Measurements from ENCODE around the gene DTNBP1.
"Not testable (repeated sequence)": the region's sequence is repeated elsewhere in the genome, so short reads cannot be mapped to it uniquely, and the experiment has no call there.

The DTNBP1 gene

GRCh38 chr6:15666896-15667295 lies 4.1 kb upstream of the DTNBP1 start:
- not testable (repeated sequence) for DNase-seq

DNA sequence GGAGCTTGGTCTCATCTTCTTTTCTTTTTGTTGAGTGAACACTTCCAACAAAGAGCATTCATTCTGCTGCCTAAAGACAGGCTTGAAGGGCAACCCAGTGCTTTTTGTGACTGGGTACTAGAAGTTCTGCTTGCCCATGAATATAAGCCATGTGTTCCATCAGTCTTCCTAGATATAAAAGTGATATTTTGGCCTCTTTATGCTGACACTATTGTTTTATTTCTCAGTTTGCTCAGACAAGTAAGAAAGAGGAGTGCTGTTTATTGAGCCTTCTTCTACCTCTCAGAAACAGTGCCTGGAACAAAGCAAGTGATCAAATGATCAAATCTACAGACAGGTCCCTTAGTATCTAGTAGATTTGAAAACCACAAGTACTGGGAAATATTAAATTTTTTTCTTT lies 2.4 kb upstream of the DTNBP1 start:
- DNase-seq, result no peak

DNA sequence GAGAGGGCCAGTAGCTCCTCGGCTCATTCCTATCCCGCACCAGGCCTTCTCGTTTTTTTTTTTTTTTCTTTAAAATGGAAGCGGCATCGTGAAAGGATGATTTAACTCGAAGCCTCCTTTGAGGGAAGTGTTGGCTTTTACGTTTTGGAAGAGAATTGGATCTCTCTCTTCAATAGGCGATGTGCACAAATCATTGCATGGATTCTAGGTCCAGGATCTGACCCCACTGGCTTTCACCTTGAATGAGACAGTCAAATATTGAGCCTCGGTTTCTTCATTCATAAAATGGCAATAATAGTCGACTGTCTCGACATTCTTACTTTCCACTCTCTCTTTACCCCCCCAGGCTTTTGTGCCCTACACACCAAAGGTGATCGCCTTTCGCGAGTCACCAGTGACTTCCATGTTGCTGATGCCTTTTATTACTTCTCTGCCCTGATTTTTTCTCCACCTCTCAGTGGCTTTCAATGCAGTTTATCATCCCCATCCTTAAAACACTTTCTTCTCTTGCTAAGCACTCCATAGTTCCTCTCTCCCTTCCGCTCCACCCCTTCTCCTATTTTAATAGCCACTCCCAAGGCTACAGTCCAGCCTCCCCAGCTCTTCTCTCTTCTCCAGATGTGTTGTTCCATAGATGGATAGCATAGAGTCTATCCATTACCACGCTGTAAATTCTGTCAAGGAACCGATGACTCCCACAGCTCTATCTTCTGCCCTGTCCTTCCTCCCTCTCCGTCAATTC lies 473 bp upstream of the DTNBP1 start:
- no peak for DNase-seq

- peak; percentile 74 for DNase-seq
These were observed 939 bp downstream of the DTNBP1 start for GRCh38 chr6:15661853-15662325.

GRCh38 chr6:15659181-15659580 lies 3.6 kb downstream of the DTNBP1 start:
- no peak for DNase-seq

GRCh38 chr6:15658181-15658744 lies 4.6 kb downstream of the DTNBP1 start:
- DNase-seq, result no peak

DNA sequence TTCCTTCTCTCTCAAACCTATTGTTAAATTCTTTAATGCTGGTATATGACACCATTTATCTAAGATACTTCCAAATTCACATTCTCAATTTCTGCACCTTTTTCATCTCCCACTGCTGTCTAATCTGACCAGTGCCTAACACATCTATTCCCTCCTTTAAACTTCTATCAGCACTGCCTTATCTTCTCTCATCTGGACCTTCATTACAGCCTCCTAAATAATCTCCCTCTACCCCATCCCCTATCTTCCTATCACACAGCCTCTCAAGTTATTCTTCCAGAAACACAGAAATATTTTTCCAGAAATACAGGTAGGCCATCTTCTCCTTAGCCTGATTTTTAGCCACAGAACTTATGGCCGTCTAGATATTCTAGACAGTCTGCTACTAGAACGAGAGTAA lies 5.5 kb downstream of the DTNBP1 start:
- no peak for DNase-seq

DNA sequence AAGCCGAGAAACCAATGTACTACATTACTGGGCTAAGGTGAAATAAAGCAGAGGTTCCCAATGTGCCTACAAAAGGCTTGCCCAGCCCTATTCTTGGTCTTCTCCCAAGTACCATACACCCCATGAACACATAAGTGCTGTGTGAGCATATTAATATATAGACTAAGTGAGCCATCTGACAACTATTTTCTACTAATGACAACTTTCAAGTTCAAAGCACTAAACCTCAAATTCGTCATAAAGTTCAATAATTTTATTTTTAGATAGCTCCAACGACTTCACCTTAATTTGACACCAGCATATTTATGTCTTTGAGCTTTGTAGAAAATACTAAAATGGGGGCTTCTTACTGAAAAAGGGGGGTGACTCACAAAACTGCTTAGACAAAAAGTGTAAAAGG lies 6.7 kb downstream of the DTNBP1 start:
- no peak for DNase-seq

GRCh38 chr6:15654250-15654649 lies 8.6 kb downstream of the DTNBP1 start:
- DNase-seq, result no peak

GRCh38 chr6:15653581-15653980 lies 9.2 kb downstream of the DTNBP1 start:
- DNase-seq, result no peak

DNA sequence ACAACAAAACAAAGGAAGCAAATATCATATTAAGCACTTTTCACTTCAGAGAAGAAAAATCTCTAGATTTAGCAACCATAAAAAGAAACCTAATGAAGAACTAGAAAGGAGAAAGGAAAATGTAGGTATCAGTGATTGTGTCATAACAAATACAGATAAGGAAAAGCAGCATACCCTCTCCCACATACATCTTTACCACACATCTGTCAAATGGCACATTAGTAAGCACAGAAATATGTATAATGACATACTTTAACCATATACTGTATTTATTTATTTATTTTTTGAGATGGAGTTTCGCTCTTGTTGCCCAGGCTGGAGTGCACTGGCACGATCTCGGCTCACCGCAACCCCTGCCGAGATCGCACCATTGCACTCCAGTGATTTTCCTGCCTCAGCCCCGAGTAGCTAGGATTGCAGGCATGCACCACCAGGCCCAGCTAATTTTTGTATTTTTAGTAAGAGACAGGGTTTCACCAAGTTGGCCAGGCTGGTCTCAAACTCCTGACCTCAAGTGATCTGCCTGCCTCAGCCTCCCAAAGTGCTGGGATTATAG lies 12.7 kb downstream of the DTNBP1 start:
- not testable (repeated sequence) for DNase-seq

- DNase-seq, result no peak
These were observed 17.9 kb downstream of the DTNBP1 start for GRCh38 chr6:15644904-15645303.

- DNase-seq, result no peak
These were observed 19.3 kb downstream of the DTNBP1 start for GRCh38 chr6:15643542-15643941.

DNA sequence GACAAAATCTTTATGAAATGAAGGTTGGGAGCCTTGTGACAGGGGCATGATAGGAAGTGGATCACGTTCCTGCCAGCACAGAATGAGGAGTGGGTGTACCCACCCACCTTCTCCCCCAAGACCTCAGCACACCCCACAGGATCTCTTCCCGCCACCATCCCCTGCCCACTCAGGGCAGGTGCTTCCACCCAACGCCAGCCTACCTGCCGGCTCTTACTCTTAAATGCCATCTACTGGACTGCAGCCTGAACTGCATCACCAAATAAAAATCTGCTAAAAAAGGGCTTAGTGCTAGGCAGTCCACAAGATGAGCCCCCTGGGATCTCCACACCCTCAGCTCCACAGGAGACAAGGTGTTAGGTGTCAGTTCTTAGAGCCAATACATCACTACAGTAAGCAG lies 20.6 kb downstream of the DTNBP1 start:
- no peak for DNase-seq

GRCh38 chr6:15638373-15638772 lies 24.5 kb downstream of the DTNBP1 start:
- DNase-seq, result no peak

GRCh38 chr6:15631432-15631831 lies 31.4 kb downstream of the DTNBP1 start:
- DNase-seq, result no peak

DNA sequence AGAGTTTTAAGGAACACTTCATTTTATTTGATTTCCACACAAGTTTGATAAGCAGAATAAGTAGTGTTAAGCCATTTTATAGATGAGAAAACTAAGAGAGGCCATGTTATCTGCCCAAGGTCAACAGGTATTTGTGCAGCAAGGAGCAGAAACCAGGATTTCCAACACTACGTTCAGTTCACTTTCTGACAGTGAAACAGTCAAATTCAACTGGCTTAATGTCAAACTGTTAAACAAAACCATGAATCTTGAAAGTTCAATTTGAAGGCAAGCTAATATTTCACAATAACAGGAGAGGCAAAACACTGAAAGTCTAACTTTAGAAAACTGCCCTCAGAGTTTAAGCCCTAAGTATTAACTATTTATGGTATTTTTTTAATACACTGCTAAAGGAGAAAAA lies 32.6 kb downstream of the DTNBP1 start:
- DNase-seq, result no peak

GRCh38 chr6:15629487-15629886 lies 33.3 kb downstream of the DTNBP1 start:
- DNase-seq, result no peak

DNA sequence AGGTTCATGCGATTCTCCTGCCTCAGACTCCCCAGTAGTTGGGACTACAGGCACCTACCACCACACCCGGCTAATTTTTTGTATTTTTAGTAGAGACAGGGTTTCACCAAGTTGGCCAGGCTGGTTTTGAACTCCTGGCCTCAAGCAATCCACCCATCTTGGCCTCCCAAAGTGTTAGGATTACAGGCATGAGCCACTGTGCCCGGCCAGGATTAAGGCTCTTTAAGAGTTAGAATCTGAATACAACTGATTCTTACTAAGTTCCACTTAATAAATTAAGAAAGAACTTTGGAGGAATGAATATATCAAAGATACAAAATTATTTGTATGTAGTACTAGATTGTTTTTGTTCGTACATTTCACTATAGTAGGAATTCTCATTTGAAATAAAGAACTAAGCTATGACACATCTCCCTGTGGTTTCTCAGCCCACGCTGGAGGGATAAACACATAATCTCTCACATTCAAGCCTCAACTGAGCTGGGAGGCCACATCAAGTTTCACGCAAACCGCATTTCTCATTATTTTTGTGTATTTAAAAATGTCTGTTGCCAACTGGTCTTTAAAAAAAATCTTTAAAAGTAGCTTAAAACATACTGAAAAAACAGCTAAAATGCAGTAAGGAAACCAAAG lies 34.2 kb downstream of the DTNBP1 start:
- DNase-seq, result no peak

GRCh38 chr6:15627821-15628220 lies 35.0 kb downstream of the DTNBP1 start:
- no peak for DNase-seq

DNA sequence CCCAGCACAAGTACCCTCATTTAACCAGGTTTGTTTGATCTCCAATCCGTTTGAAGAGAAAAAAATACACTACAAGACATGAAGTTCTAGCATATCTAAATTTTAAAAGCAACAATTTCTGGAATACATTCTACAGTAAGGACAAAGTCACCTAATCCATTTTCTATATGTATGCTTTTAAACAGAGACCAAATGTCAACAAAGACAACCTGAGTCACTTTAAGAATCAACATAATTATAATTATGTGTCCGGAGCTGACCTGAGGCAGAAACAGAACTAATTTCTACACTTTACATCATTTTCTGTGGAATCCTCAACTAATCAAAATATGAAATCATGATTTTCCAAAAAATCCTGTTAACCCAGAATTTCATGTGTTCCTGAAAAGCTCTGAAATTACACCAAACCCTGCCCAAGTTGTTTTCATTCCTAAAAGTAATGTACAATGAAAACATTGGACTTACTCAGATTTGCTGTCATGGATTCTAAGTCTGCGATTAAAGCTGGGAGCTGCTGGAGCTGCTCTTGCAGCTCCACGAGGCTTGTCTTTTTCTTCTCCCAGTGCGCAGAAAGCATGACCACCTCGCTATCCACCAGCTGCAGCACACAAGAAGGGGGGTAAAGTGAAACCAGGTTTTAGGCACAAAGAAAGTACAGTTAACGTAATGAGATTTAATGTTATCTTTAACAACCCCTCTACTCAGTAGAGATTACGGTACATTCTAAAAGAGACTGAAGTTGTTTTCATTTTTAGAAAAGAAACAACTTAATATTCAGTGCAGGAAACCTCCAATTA lies 35.8 kb downstream of the DTNBP1 start:
- no peak for DNase-seq

GRCh38 chr6:15626160-15626559 lies 36.7 kb downstream of the DTNBP1 start:
- DNase-seq, result no peak

All from NCI-H1105 treated with DMSO at 0.1 percent for 48 hours (cell line).